K562 (cell line): ENCODE data around the gene GGT5. TPM values are rescaled to one million over a fixed set of nuclear protein-coding genes. Genes with fewer than 3 reads are reported as not detected.

Source experiments
- ATAC-seq: fragments of 200-7000 bp; cut with Tn5 transposase; 3 replicates; pipeline ENCODE4 v1.9.1; 2020; ENCODE audit warnings: moderate library complexity
- BruUV-seq: library from RNA; stranded (reverse); fragments of 400-500 nt; replicated peaks from 2 replicates; lab custom pipeline; 2021; lab: Mats Ljungman, UMichigan
- CTCF ChIA-PET: fragments of 300-600 bp; formaldehyde crosslinking; extraction: SDS; loops from one replicate; lab custom pipeline; 2021; ENCODE audit warnings: low intra/inter-chr PET ratio; lab: Yijun Ruan, JAX
- POLR2A ChIA-PET: fragments of 300-600, 350-650 bp; sonication (Branson Sonifier 250); formaldehyde crosslinking; extraction: SDS; loops from one replicate; lab custom pipeline; 2021; ENCODE audit warnings: antibody characterized with exemption, inconsistent platforms; lab: Yijun Ruan, JAX
- DNase-seq, 4 experiments: peaks; one replicate each; pipeline versions ENCODE4 v3.0.0 to v3.0.0-alpha.2; 2011 to 2018; ENCODE audit warnings: low spot score in 3 of 4, mixed read lengths in 3 of 4; ENCODE audit errors: extremely low read depth in 1 of 4
- FAIRE-seq: peaks from 2 replicates; lab custom pipeline; 2011; peaks lifted over from hg19 to GRCh38; lab: Jason Lieb, UNC
- H2AFZ ChIP-seq: 2 replicates; pipeline ENCODE4 v1.6.0; 2011; ENCODE audit warnings: low read depth, low read length, control low read depth, inconsistent platforms
- H3K27ac ChIP-seq: fragments of 200-600 bp; 3 replicates; pipeline ENCODE4 v1.8.0; 2011; ENCODE audit warnings: low read depth, mild to moderate bottlenecking, control low read depth, inconsistent platforms, low read length, moderate library complexity, mixed read lengths; ENCODE audit errors: extremely low read depth
- H3K27me3 ChIP-seq, 2 experiments: fragments of 300-600 bp in 1 of 2; 2 replicates in 1 of 2; 3 replicates in 1 of 2; pipeline versions ENCODE4 v1.6.0 to v1.8.0; 2011; ENCODE audit warnings: inconsistent platforms in 2 of 2, low read length in 2 of 2, mild to moderate bottlenecking in 1 of 2, mixed read lengths in 1 of 2, moderate library complexity in 1 of 2; ENCODE audit not compliant: control insufficient read depth in 2 of 2, insufficient read depth in 2 of 2
- H3K36me3 ChIP-seq: fragments of 300-600 bp; 3 replicates; pipeline ENCODE4 v1.8.0; 2011; ENCODE audit warnings: mild to moderate bottlenecking, low read length, inconsistent platforms; ENCODE audit not compliant: control insufficient read depth, insufficient read depth
- H3K4me1 ChIP-seq, 2 experiments: fragments of 200-600 bp in 1 of 2; replicated peaks in 1 of 2; 2 replicates in 1 of 2; 3 replicates in 1 of 2; pipeline versions ENCODE4 v1.5.1 to v1.8.0; 2011; ENCODE audit warnings: inconsistent platforms in 2 of 2, low read length in 2 of 2, mild to moderate bottlenecking in 1 of 2, mixed read lengths in 1 of 2, moderate library complexity in 1 of 2; ENCODE audit not compliant: control insufficient read depth in 2 of 2, insufficient read depth in 2 of 2
- H3K4me2 ChIP-seq: 2 replicates; pipeline ENCODE4 v1.6.1; 2011; ENCODE audit warnings: low read length, control low read depth, inconsistent platforms, mixed read lengths; ENCODE audit not compliant: insufficient read depth
- H3K4me3 ChIP-seq: fragments of 200-600 bp; sonication (generic), shearing (Covaris generic); 2 replicates; pipeline ENCODE4 v1.5.1; 2016; ENCODE audit warnings: control low read depth, inconsistent platforms
- H3K79me2 ChIP-seq: fragments of 200-600 bp; 3 replicates; pipeline ENCODE4 v1.8.0; 2011; ENCODE audit warnings: low read length, inconsistent platforms; ENCODE audit not compliant: control insufficient read depth, insufficient read depth
- H3K9ac ChIP-seq, 2 experiments: 2 replicates each; pipeline versions ENCODE4 v1.6.0 to v1.6.1; 2011; ENCODE audit warnings: low read depth in 2 of 2, low read length in 2 of 2, control low read depth in 1 of 2, inconsistent platforms in 1 of 2, mild to moderate bottlenecking in 1 of 2, mixed read lengths in 1 of 2; ENCODE audit not compliant: insufficient read depth in 1 of 2
- H3K9me1 ChIP-seq: one replicate; pipeline ENCODE4 v1.6.0; 2011; ENCODE audit warnings: inconsistent platforms, mild to moderate bottlenecking, low read length, moderate library complexity; ENCODE audit not compliant: control insufficient read depth, insufficient read depth
- H3K9me3 ChIP-seq: replicated peaks from 2 replicates; pipeline ENCODE4 v1.5.1; 2011; ENCODE audit warnings: low read depth, low read length, inconsistent platforms; ENCODE audit not compliant: control insufficient read depth, insufficient read depth
- H4K20me1 ChIP-seq: replicated peaks from 2 replicates; pipeline ENCODE4 v1.6.1; 2011; ENCODE audit warnings: low read length, inconsistent platforms, mixed read lengths; ENCODE audit not compliant: control insufficient read depth, insufficient read depth
- PTTG1 ChIP-seq: fragments of 450-650 bp; IDR thresholded peaks from 2 replicates; pipeline ENCODE4 v1.6.1; 2016; ENCODE audit warnings: low read depth, mild to moderate bottlenecking, missing genetic modification characterization, missing compliant biosample characterization
- SPI1 ChIP-seq: IDR thresholded peaks from 2 replicates; pipeline ENCODE4 v1.6.1; 2011; ENCODE audit warnings: low read depth, low read length, control low read depth, borderline replicate concordance
- ZC3H11A ChIP-seq: IDR thresholded peaks from 2 replicates; pipeline ENCODE4 v1.6.1; 2012; ENCODE audit warnings: low read depth, low read length, improper control_type of control experiment
- ZNF124 ChIP-seq: sonication (generic); formaldehyde crosslinking; IDR thresholded peaks from 2 replicates; pipeline ENCODE4 v1.8.1; 2022; ENCODE audit warnings: missing genetic modification reagents
- ZNF785 ChIP-seq: fragments of 250-450 bp; sonication (Bioruptor Pico); IDR thresholded peaks from 2 replicates; pipeline ENCODE4 v1.4.0; 2020; ENCODE audit warnings: mild to moderate bottlenecking
- ZNF830 ChIP-seq: fragments of 250-450 bp; sonication (Bioruptor Pico); IDR thresholded peaks from 2 replicates; pipeline ENCODE4 v1.5.0; 2021; ENCODE audit warnings: mild to moderate bottlenecking
- WGBS: fragments of 100-300 bp; shearing (Covaris generic); methylation state at CpG from one replicate; pipeline ENCODE4 v1.1.6; 2016; ENCODE audit warnings: low coverage, mixed read lengths; ENCODE audit not compliant: insufficient coverage; ENCODE audit errors: missing lambda C conversion rate; 5-methylcytosine and 5-hydroxymethylcytosine counted together
- in situ Hi-C: fragments of 300-500 bp; cut with MboI; formaldehyde crosslinking; loops from 4 replicates; pipeline ENCODE4 v1.15.0; 2018; ENCODE audit warnings: inconsistent platforms, mixed read lengths
- intact Hi-C: fragments of 100-400 bp; cut with micrococcal nuclease; formaldehyde crosslinking; loops from 2 replicates; pipeline ENCODE4 v1.14.2; 2022
- polyA plus RNA-seq, 8 experiments: library from polyadenylated mRNA; depleted of rRNA in 4 of 8; stranded (reverse) in 5 of 8; unstranded in 3 of 8; fragments of >200 nt; fragmentation: Nextera tagmentation in 2 of 8; fragmentation: Illumina TruSeq in 1 of 8; extraction: Ambion mirVana in 2 of 8; extraction: Trizol in 1 of 8; gene quantifications; 2 replicates each; pipeline versions ENCODE4 v1.2.1 to v1.2.3, GENCODE V29; 2011 to 2014; ENCODE audit warnings: inconsistent platforms in 1 of 8, missing spikeins in 1 of 8
- total RNA-seq, 7 experiments: library from RNA; depleted of rRNA in 6 of 7; stranded (reverse); fragments of >200 nt in 6 of 7; fragmentation: Illumina TruSeq in 2 of 7; extraction: Trizol in 2 of 7; gene quantifications; 2 replicates each; pipeline versions ENCODE4 v1.2.1 to v1.2.3, GENCODE V29; 2011 to 2021; ENCODE audit warnings: low replicate concordance in 1 of 7
- TF ChIP-seq, protein P1 (sequence below), 2 experiments: IDR thresholded peaks in 1 of 2; conservative IDR thresholded peaks in 1 of 2; 2 replicates each; pipeline ENCODE4 v1.6.1; 2016; ENCODE audit warnings: low read depth in 2 of 2, mild to moderate bottlenecking in 1 of 2, missing compliant biosample characterization in 1 of 2, missing genetic modification characterization in 1 of 2, moderate library complexity in 1 of 2

The GGT5 gene
- total and polyA plus RNA-seq, 9 of the 15 experiments (the other 6 are each of a cell fraction or from before 2014, with no cell fraction given): 0.07 to 0.69 (median 0.18) TPM; not detected in 4

DNA sequence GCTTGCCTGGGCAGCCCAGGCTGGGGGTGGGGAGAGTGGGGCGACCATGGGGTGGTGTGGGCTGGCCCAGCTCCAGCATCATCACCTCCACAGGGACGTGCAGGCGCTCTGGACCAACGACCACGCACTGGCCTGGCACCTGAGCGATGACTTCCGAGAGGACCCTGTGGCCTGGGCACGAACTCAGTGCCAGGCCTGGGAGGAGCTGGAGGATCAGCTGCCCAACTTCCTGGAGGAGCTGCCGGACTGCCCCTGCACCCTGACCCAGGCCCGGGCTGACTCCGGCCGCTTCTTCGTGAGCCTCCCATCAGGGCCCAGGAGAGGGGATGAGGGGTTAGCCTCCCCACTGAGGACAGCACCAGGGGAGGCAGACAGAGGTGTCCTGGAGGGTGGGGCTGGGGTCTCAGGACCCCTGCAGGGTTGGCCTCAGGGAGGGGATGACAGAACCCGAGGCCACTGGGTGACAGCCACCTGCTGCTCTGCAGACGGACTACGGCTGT, 59.8 kb downstream of the GGT5 start:
- H4K20me1 ChIP-seq: 0 out of 2 replicates have a peak, but pooled peaks cover 6% of the 10 kb centered on the region
- no peak for DNase-seq
- BruUV-seq: no TSS peak
- TF ChIP-seq ZNF785 (CRISPR knock-in tag): no peak
- peaks cover 0 to 43% of the 10 kb centered on the region in 2 experiments; a peak in 2 of 5 replicates for H3K4me1 ChIP-seq
- no peaks in the 10 kb centered on the region for H3K9me3 ChIP-seq
- peaks cover 2 to 21% of the 10 kb centered on the region in 2 experiments; a peak in 2 of 5 replicates for H3K27me3 ChIP-seq
- H3K9ac ChIP-seq: no peak overlapping the region
- H3K79me2 ChIP-seq: no peaks in the 10 kb centered on the region
- POLR2A ChIA-PET: no interaction called here
- H3K27ac ChIP-seq: no peak overlapping the region
- intact Hi-C loops: loop anchor here (10.0 kb wide), 2 partner anchors 230 to 340 kb away; no protein-coding TSS in a partner anchor
- no peak for ATAC-seq
- FAIRE-seq: no peak
- H2AFZ ChIP-seq: no peak overlapping the region
- H3K36me3 ChIP-seq: no peaks in the 10 kb centered on the region
- peaks cover 2% of the 10 kb centered on the region for H3K9me1 ChIP-seq
- 29% methylated on average over 5 of the region's 16 CpGs for WGBS
- in situ Hi-C loops: no loop called here
- H3K4me2 ChIP-seq: no peak overlapping the region
- CTCF ChIA-PET: no interaction called here
- no peak overlapping the region for H3K4me3 ChIP-seq

- H3K9ac ChIP-seq: no peak overlapping the region
- no peak overlapping the region for H3K4me2 ChIP-seq
- H3K36me3 ChIP-seq: no peaks in the 10 kb centered on the region
- no peak for TF ChIP-seq ZC3H11A
- TF ChIP-seq ZNF124 (CRISPR knock-in tag): no peak
- no peak for TF ChIP-seq PTTG1 (tag)
- no peak for TF ChIP-seq ZNF830 (CRISPR knock-in tag)
- TF ChIP-seq SPI1: no peak
- TF ChIP-seq, protein P1, sequence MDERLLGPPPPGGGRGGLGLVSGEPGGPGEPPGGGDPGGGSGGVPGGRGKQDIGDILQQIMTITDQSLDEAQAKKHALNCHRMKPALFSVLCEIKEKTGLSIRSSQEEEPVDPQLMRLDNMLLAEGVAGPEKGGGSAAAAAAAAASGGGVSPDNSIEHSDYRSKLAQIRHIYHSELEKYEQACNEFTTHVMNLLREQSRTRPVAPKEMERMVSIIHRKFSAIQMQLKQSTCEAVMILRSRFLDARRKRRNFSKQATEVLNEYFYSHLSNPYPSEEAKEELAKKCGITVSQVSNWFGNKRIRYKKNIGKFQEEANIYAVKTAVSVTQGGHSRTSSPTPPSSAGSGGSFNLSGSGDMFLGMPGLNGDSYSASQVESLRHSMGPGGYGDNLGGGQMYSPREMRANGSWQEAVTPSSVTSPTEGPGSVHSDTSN (CRISPR knock-in tag; IDR thresholded peaks at IDR 0.05; ENCODE audit: low read depth): no peak
- TF ChIP-seq, protein P1 (tag; conservative IDR thresholded peaks at IDR 0.05; ENCODE audit: low read depth): no peak
- TF ChIP-seq, all 486 proteins: peak for 0
- intact Hi-C loops (loop anchor here (10.0 kb wide), 2 partner anchors 229 to 341 kb away; no protein-coding TSS in a partner anchor), in situ Hi-C loops (no loop called here)
- Histone ChIP-seq H3K27ac (no peak overlapping the region), H3K9me3 (no peaks in the 10 kb centered on the region), H3K79me2 (no peaks in the 10 kb centered on the region), H4K20me1 (0 out of 2 replicates have a peak, but pooled peaks cover 6% of the 10 kb centered on the region), H3K4me1 (peaks cover 0 to 41% of the 10 kb centered on the region in 2 experiments; a peak in 2 of 5 replicates), H3K9me1 (no peaks in the 10 kb centered on the region), H2AFZ (no peak overlapping the region), H3K4me3 (no peak overlapping the region), H3K27me3 (peaks cover 2 to 21% of the 10 kb centered on the region in 2 experiments; a peak in 2 of 5 replicates)
- DNase-seq: no peak
- WGBS: 15% methylated on average over 9 of the region's 16 CpGs
- no TSS peak for BruUV-seq
- no peak for FAIRE-seq
- no peak for ATAC-seq
- CTCF ChIA-PET: no interaction called here
- POLR2A ChIA-PET: no interaction called here
Observed at GRCh38 chr22:24184057-24184798, 60.7 kb downstream of the GGT5 start.
